NCI-H345 (cell line): Measurements from ENCODE around the gene KCNT2.
A peak's percentile ranks its signal among the peaks of the same experiment; 100 is the strongest.
"Not testable (repeated sequence)": the region's sequence is repeated elsewhere in the genome, so short reads cannot be mapped to it uniquely, and the experiment has no call there.

Experiments
- DNase-seq: peaks from one replicate; lab custom pipeline; 2025; lab: John Stamatoyannopoulos, UW

The KCNT2 gene

GRCh38 chr1:196608390-196609369, at the start of gene KCNT2:
Gene KCNT2, minus strand, starts transcription at chr1:196608440. Its CDS starts 131 bp downstream, at chr1:196608309.
- DNase-seq = peak; percentile 71

- no peak for DNase-seq
These were observed 47.3 kb upstream of the KCNT2 start for GRCh38 chr1:196655494-196655893.

GRCh38 chr1:196655071-196655470, 46.8 kb upstream of the KCNT2 start:
- DNase-seq = no peak

GRCh38 chr1:196654271-196654670, 46.0 kb upstream of the KCNT2 start:
- DNase-seq = no peak

- no peak for DNase-seq
These were observed 43.5 kb upstream of the KCNT2 start, which contains the start of gene CFH for GRCh38 chr1:196651637-196652215. Gene CFH, plus strand, starts transcription at chr1:196652043. Its CDS starts 75 bp downstream, at chr1:196652118.

- no peak for DNase-seq
These were observed 42.8 kb upstream of the KCNT2 start for GRCh38 chr1:196651079-196651478.

- no peak for DNase-seq
These were observed 42.2 kb upstream of the KCNT2 start for GRCh38 chr1:196650403-196650802.

- DNase-seq = no peak
These were observed 41.8 kb upstream of the KCNT2 start for GRCh38 chr1:196649990-196650389.

- DNase-seq = no peak
These were observed 32.7 kb upstream of the KCNT2 start for GRCh38 chr1:196640976-196641375.

- not testable (repeated sequence) for DNase-seq
These were observed 31.1 kb upstream of the KCNT2 start for GRCh38 chr1:196639291-196639690.

- no peak for DNase-seq
These were observed 30.2 kb upstream of the KCNT2 start for GRCh38 chr1:196638466-196638865.

- DNase-seq = no peak
These were observed 29.4 kb upstream of the KCNT2 start for GRCh38 chr1:196637606-196638005.

GRCh38 chr1:196628838-196629237, 20.6 kb upstream of the KCNT2 start:
- no peak for DNase-seq

- DNase-seq = no peak
These were observed 14.8 kb upstream of the KCNT2 start for GRCh38 chr1:196623079-196623478.

- DNase-seq = no peak
These were observed 11.5 kb upstream of the KCNT2 start for GRCh38 chr1:196619721-196620120.

- DNase-seq = no peak
These were observed 3.6 kb upstream of the KCNT2 start for GRCh38 chr1:196611873-196612272.

GRCh38 chr1:196609370-196609737, 1.1 kb upstream of the KCNT2 start:
- DNase-seq = no peak

GRCh38 chr1:196607981-196608380, 259 bp downstream of the KCNT2 start:
- peak; percentile 22 for DNase-seq

- no peak for DNase-seq
These were observed 4.6 kb downstream of the KCNT2 start for GRCh38 chr1:196603651-196604050.

GRCh38 chr1:196598942-196599748, 9.1 kb downstream of the KCNT2 start:
- no peak for DNase-seq

GRCh38 chr1:196594700-196595099, 13.5 kb downstream of the KCNT2 start:
- no peak for DNase-seq

- DNase-seq = no peak
These were observed 14.3 kb downstream of the KCNT2 start for GRCh38 chr1:196593955-196594354.
